Liver (tissue), 9 donors: ENCODE measurements around the gene HOXA3. TPM values are rescaled to one million over a fixed set of nuclear protein-coding genes. Genes with fewer than 3 reads are reported as not detected.

ENCODE experiments used
- DNase-seq: peaks from one replicate; pipeline ENCODE4 v3.0.0-alpha.2; 2017; ENCODE audit warnings: low spot score
- H3K27ac ChIP-seq, 2 donors: one replicate each; pipeline ENCODE4 v1.7.0; 2013; ENCODE audit warnings: inconsistent platforms in 2 of 2, low read length in 2 of 2, control low read depth in 1 of 2, low read depth in 1 of 2, mild to moderate bottlenecking in 1 of 2
- H3K27me3 ChIP-seq, 4 donors: one replicate each; pipeline versions ENCODE4 v1.6.1 to v1.7.0; 2013; ENCODE audit warnings: low read length in 3 of 4, inconsistent platforms in 1 of 4, mild to moderate bottlenecking in 1 of 4, moderate library complexity in 1 of 4; ENCODE audit not compliant: control insufficient read depth in 4 of 4, insufficient read depth in 4 of 4
- H3K36me3 ChIP-seq, 4 donors: one replicate each; pipeline versions ENCODE4 v1.6.1 to v1.7.0; 2013; ENCODE audit warnings: low read length in 3 of 4, mild to moderate bottlenecking in 3 of 4, low read depth in 1 of 4, moderate library complexity in 1 of 4; ENCODE audit not compliant: control insufficient read depth in 4 of 4, insufficient read depth in 3 of 4
- H3K4me1 ChIP-seq, 4 donors: one replicate each; pipeline versions ENCODE4 v1.6.1 to v1.7.0; 2013; ENCODE audit warnings: low read length in 3 of 4, mild to moderate bottlenecking in 3 of 4, moderate library complexity in 1 of 4; ENCODE audit not compliant: control insufficient read depth in 4 of 4, insufficient read depth in 4 of 4
- H3K4me3 ChIP-seq, 3 donors: one replicate each; pipeline versions ENCODE4 v1.6.1 to v1.7.0; 2013; ENCODE audit warnings: low read length in 3 of 3, control low read depth in 1 of 3, low read depth in 1 of 3, mild to moderate bottlenecking in 1 of 3
- H3K9ac ChIP-seq, 2 donors: one replicate each; pipeline ENCODE4 v1.7.0; 2013; ENCODE audit warnings: low read length in 2 of 2, mild to moderate bottlenecking in 2 of 2, moderate library complexity in 2 of 2, control low read depth in 1 of 2, low read depth in 1 of 2
- H3K9me3 ChIP-seq, 4 donors: one replicate each; pipeline versions ENCODE4 v1.6.1 to v1.7.0; 2013; ENCODE audit warnings: low read length in 3 of 4; ENCODE audit not compliant: control insufficient read depth in 4 of 4
- ATF3 ChIP-seq: IDR thresholded peaks from 2 replicates; pipeline ENCODE4 v1.6.1; 2016; ENCODE audit warnings: antibody characterized with exemption
- CTCF ChIP-seq: fragments of 150-350 bp; IDR thresholded peaks from 2 replicates; pipeline ENCODE4 v1.5.1; 2017; ENCODE audit warnings: improper control_type of control experiment, low read depth, low read length; ENCODE audit not compliant: missing input control
- FOXA1 ChIP-seq: IDR thresholded peaks from 2 replicates; pipeline ENCODE4 v1.6.1; 2016; ENCODE audit warnings: antibody characterized with exemption
- FOXA2 ChIP-seq: IDR thresholded peaks from 2 replicates; pipeline ENCODE4 v1.6.1; 2016; ENCODE audit warnings: antibody characterized with exemption
- GABPA ChIP-seq, 2 donors: IDR thresholded peaks in 1 of 2; conservative IDR thresholded peaks in 1 of 2; 2 replicates each; pipeline ENCODE4 v1.6.1; 2016; ENCODE audit warnings: antibody characterized with exemption in 2 of 2, mild to moderate bottlenecking in 1 of 2, moderate library complexity in 1 of 2
- HNF4A ChIP-seq, 2 donors: conservative IDR thresholded peaks; 2 replicates each; pipeline ENCODE4 v1.6.1; 2016; ENCODE audit warnings: antibody characterized with exemption in 2 of 2, mild to moderate bottlenecking in 2 of 2
- HNF4G ChIP-seq: IDR thresholded peaks from 2 replicates; pipeline ENCODE4 v1.6.1; 2016; ENCODE audit warnings: antibody characterized with exemption
- JUND ChIP-seq, 2 donors: IDR thresholded peaks; 2 replicates each; pipeline ENCODE4 v1.6.1; 2016; ENCODE audit warnings: antibody characterized with exemption in 2 of 2
- MAX ChIP-seq: IDR thresholded peaks from 2 replicates; pipeline ENCODE4 v1.6.1; 2016; ENCODE audit warnings: antibody characterized with exemption
- NR2F2 ChIP-seq: IDR thresholded peaks from 2 replicates; pipeline ENCODE4 v1.6.1; 2016; ENCODE audit warnings: antibody characterized with exemption
- REST ChIP-seq: IDR thresholded peaks from 2 replicates; pipeline ENCODE4 v1.6.1; 2016; ENCODE audit warnings: antibody characterized with exemption, mild to moderate bottlenecking
- RXRA ChIP-seq, 2 donors: IDR thresholded peaks; 2 replicates each; pipeline ENCODE4 v1.6.1; 2017 to 2018; ENCODE audit warnings: antibody characterized with exemption in 2 of 2, mild to moderate bottlenecking in 1 of 2
- SP1 ChIP-seq: IDR thresholded peaks from 2 replicates; pipeline ENCODE4 v1.6.1; 2018; ENCODE audit warnings: antibody characterized with exemption, mild to moderate bottlenecking
- TAF1 ChIP-seq: conservative IDR thresholded peaks from 2 replicates; pipeline ENCODE4 v1.6.1; 2016; ENCODE audit warnings: antibody characterized with exemption, mild to moderate bottlenecking
- WGBS: extraction: QIAGEN DNeasy Blood & Tissue Kit; methylation state at CpG from one replicate; pipeline ENCODE4 v1.1.7; 2013; 5-methylcytosine and 5-hydroxymethylcytosine counted together
- polyA plus RNA-seq, 2 donors: library from polyadenylated mRNA; stranded (reverse) in 1 of 2; unstranded in 1 of 2; fragments of 200-250 nt in 1 of 2; fragments of >200 nt in 1 of 2; fragmentation: Nextera tagmentation in 1 of 2; extraction: Ambion mirVana in 1 of 2; gene quantifications; one replicate each; pipeline versions ENCODE4 v1.2.1 to v1.2.3, GENCODE V29; 2013 to 2015
- total RNA-seq, 2 donors: library from RNA; depleted of rRNA; stranded (reverse); fragments of >200 nt; gene quantifications; one replicate each; pipeline ENCODE4 v1.2.3, GENCODE V29; 2014
- donor health status: healthy.
- donor health status: healthy.
- donor health status: healthy.
- donor health status: healthy.
- donor health status: healthy.

HOXA3 gene
- total and polyA plus RNA-seq, 4 donors, result 0.11 to 0.28 (median 0.20) TPM

GRCh38 chr7:27146491-27147198, 5.7 kb downstream of the HOXA3 start (continued):
- TF ChIP-seq REST (no peak), HNF4G (no peak), NR2F2 (no peak)

- peaks cover 9 to 26% (median 10%) of the 10 kb centered on the region in 4 donors for H3K4me1 ChIP-seq
- no peak overlapping the region for H3K4me3 ChIP-seq
- WGBS, result 36% methylated on average over 11 of the region's 11 CpGs
- H3K9me3 ChIP-seq, result peaks cover 0 to 11% (median 0%) of the 10 kb centered on the region in 4 donors
- H3K9ac ChIP-seq, result no peak overlapping the region
- DNase-seq, result no peak
- no peak overlapping the region for H3K27ac ChIP-seq
- H3K27me3 ChIP-seq, result peaks cover 8 to 33% (median 16%) of the 10 kb centered on the region in 4 donors
- TF ChIP-seq HNF4G (no peak), SP1 (no peak), CTCF (no peak), HNF4A (conservative IDR thresholded peaks at IDR 0.05) (no peak), TAF1 (no peak), FOXA1 (no peak), ATF3 (no peak), GABPA (IDR thresholded peaks at IDR 0.05 in 1 of 2, conservative IDR thresholded peaks at IDR 0.05 in 1 of 2) (no peak), REST (no peak), RXRA (IDR thresholded peaks at IDR 0.05) (no peak), FOXA2 (no peak), NR2F2 (no peak), JUND (IDR thresholded peaks at IDR 0.05) (no peak), MAX (no peak)
- no peaks in the 10 kb centered on the region for H3K36me3 ChIP-seq
Observed at GRCh38 chr7:27145914-27146412, 6.4 kb downstream of the HOXA3 start.
